NCI-H345 (cell line): ENCODE data around the gene KDM2B.

ENCODE experiments used
- DNase-seq: peaks from one replicate; lab custom pipeline; 2025; lab: John Stamatoyannopoulos, UW

Gene KDM2B

GRCh38 chr12:121580959-121581685 is at the start of gene KDM2B:
KDM2B (minus strand) TSS chr12:121581023; CDS start chr12:121580911, 112 bp downstream.
- DNase-seq = no peak

- DNase-seq = no peak
Measured at GRCh38 chr12:121628536-121628935, 47.7 kb upstream of the KDM2B start.

- DNase-seq = no peak
Measured at GRCh38 chr12:121628037-121628436, 47.2 kb upstream of the KDM2B start.

- DNase-seq = peak; percentile 41
Measured at GRCh38 chr12:121626853-121627640, 46.2 kb upstream of the KDM2B start.

GRCh38 chr12:121626087-121626852 is 45.4 kb upstream of the KDM2B start, which contains the start of gene ORAI1:
ORAI1 (plus strand) TSS chr12:121626530.
- peak; percentile 95 for DNase-seq

- no peak for DNase-seq
Measured at GRCh38 chr12:121620333-121620891, 39.6 kb upstream of the KDM2B start.

GRCh38 chr12:121618659-121619233 is 37.9 kb upstream of the KDM2B start:
- no peak for DNase-seq

GRCh38 chr12:121614872-121615467 is 34.1 kb upstream of the KDM2B start:
- no peak for DNase-seq

- no peak for DNase-seq
Measured at GRCh38 chr12:121613462-121613861, 32.6 kb upstream of the KDM2B start.

- no peak for DNase-seq
Measured at GRCh38 chr12:121611306-121611705, 30.5 kb upstream of the KDM2B start.

- DNase-seq = no peak
Measured at GRCh38 chr12:121610239-121611149, 29.7 kb upstream of the KDM2B start.

GRCh38 chr12:121608301-121608700 is 27.5 kb upstream of the KDM2B start:
- DNase-seq = no peak

- DNase-seq = no peak
Measured at GRCh38 chr12:121603581-121603980, 22.8 kb upstream of the KDM2B start.

GRCh38 chr12:121602766-121603165 is 21.9 kb upstream of the KDM2B start:
- no peak for DNase-seq

- no peak for DNase-seq
Measured at GRCh38 chr12:121600702-121601336, 20.0 kb upstream of the KDM2B start.

- no peak for DNase-seq
Measured at GRCh38 chr12:121596526-121596925, 15.7 kb upstream of the KDM2B start.

- no peak for DNase-seq
Measured at GRCh38 chr12:121595520-121595919, 14.7 kb upstream of the KDM2B start.

GRCh38 chr12:121592320-121592719 is 11.5 kb upstream of the KDM2B start:
- DNase-seq = no peak

- no peak for DNase-seq
Measured at GRCh38 chr12:121590476-121591143, 9.8 kb upstream of the KDM2B start.
